Omental fat pad (tissue), 4 donors: Measurements from ENCODE around the gene ARHGAP42. TPM values are rescaled to one million over a fixed set of nuclear protein-coding genes. Genes with fewer than 3 reads are reported as not detected.

Source experiments
- ATAC-seq: fragments of 150-250 bp; one replicate; pipeline ENCODE4 v1.9.1; 2016; ENCODE audit warnings: mild to moderate bottlenecking, moderate library complexity; ENCODE audit not compliant: low FRiP score
- DNase-seq: peaks from one replicate; pipeline ENCODE4 v3.0.0-alpha.2; 2019; ENCODE audit warnings: low spot score
- total RNA-seq, 4 donors: library from RNA; depleted of rRNA; stranded (reverse); fragments of >200 nt; gene quantifications; one replicate each; pipeline ENCODE4 v1.1.0, GENCODE V29; 2016
- TF ChIP-seq, protein P1 (sequence below), 3 donors: fragments of 450-650 bp; IDR thresholded peaks; one replicate each; pipeline ENCODE4 v1.5.1; 2016 to 2017; ENCODE audit warnings: antibody characterized with exemption in 3 of 3, mild to moderate bottlenecking in 3 of 3, moderate library complexity in 2 of 3

ARHGAP42 gene
- total RNA-seq, 4 donors from 2014 or later, result 9.6 to 47.4 (median 15.7) TPM

DNA sequence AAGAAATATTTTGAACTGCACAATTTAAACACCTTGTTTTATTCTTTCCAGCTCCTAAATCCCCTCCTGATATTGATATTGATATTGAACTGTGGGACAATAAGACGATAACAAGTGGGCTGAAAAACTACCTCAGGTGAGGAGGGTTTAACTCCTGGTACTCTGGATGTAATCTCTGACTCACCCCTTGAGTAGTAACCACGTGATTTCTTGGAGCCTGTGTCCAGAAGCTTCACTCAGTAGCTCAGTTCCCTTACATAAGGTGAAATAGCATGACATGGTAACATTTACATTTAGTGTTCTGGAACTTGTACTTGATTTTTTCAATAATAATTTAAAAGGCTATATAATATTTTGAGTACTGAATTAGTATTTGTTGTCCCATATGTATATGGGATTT lies 274.5 kb downstream of the ARHGAP42 start:
- TF ChIP-seq, protein P1, sequence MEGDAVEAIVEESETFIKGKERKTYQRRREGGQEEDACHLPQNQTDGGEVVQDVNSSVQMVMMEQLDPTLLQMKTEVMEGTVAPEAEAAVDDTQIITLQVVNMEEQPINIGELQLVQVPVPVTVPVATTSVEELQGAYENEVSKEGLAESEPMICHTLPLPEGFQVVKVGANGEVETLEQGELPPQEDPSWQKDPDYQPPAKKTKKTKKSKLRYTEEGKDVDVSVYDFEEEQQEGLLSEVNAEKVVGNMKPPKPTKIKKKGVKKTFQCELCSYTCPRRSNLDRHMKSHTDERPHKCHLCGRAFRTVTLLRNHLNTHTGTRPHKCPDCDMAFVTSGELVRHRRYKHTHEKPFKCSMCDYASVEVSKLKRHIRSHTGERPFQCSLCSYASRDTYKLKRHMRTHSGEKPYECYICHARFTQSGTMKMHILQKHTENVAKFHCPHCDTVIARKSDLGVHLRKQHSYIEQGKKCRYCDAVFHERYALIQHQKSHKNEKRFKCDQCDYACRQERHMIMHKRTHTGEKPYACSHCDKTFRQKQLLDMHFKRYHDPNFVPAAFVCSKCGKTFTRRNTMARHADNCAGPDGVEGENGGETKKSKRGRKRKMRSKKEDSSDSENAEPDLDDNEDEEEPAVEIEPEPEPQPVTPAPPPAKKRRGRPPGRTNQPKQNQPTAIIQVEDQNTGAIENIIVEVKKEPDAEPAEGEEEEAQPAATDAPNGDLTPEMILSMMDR (IDR thresholded peaks at IDR 0.05), result no peak
- ATAC-seq (no peak), DNase-seq (no peak)

DNA sequence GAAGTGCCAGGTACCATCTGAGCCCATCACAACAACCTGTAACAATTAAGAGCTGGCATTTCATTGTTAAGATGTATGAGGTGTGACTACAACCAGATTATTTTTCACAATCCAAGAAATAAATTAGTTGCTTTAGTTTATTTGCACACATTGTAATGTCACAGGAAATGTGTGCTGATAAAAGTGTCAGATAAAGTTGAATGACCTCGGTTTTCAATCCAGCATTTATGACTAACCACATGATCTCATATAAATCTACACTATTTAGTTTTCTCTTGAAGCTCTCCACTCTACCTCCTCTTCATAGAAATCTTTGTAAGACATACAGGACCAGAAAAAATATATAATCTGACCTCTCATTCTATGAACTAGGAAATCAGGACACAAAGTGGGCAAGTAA lies 276.3 kb downstream of the ARHGAP42 start:
- DNase-seq (no peak), ATAC-seq (no peak)
- TF ChIP-seq, protein P1 (IDR thresholded peaks at IDR 0.05), result no peak

DNA sequence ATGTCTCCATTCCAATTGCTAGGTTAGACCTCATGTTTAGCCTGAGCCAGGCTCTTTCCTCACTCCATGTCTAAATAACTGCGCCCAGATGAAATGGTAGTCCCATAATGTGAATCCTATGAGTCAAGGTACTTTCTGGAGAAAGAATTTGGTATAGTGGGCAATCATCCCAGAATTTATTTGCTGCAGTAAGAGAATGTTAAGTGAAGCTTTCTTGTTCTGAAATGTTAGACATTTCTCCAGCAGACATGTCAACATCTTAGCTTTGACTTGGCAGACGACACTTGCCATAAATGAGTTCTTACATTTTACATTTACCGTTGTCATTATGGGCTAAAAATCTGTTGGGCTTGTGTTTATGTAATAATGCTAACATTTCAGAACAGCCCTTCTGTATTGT lies 277.3 kb downstream of the ARHGAP42 start:
- TF ChIP-seq, protein P1 (IDR thresholded peaks at IDR 0.05), result no peak
- DNase-seq (no peak), ATAC-seq (no peak)

DNA sequence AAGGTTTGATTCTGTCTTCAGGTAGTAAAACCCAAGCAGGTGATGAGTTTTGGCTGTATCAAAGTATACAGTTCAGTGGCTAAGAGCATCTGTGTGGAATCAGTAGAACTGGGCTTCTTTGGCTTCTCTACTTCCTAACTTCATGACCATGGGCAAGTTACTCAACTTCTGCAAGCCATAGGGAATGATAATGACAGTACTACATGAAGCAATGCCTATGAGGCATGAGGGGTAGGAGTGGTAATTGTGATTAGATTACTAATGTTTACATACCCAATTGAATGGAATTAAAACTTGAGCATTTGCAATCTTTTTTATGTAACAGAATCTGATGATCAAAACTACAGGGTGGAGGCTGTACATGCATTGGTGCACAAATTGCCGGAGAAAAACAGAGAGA lies 278.3 kb downstream of the ARHGAP42 start:
- DNase-seq (no peak), ATAC-seq (no peak)
- TF ChIP-seq, protein P1 (IDR thresholded peaks at IDR 0.05), result no peak

DNA sequence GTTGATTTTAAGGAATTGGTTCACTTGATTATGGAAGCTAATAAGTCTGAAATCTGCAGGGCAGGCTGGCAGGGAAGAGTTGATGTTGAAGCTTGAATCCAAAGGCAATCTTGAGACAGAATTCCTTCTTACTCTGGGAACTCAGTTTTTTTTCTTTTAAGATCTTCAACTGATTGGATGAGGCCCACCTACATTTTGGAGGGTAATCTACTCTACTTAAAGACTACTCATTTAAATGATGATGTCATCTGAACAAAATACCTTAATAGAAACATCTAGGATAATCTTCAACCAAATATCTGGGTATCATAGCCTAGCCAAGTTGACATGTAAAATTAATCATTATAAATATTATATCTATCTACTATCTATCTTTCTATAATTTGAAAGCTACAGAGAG lies 279.3 kb downstream of the ARHGAP42 start:
- no peak for DNase-seq
- ATAC-seq, result no peak
- TF ChIP-seq, protein P1 (IDR thresholded peaks at IDR 0.05), result no peak

DNA sequence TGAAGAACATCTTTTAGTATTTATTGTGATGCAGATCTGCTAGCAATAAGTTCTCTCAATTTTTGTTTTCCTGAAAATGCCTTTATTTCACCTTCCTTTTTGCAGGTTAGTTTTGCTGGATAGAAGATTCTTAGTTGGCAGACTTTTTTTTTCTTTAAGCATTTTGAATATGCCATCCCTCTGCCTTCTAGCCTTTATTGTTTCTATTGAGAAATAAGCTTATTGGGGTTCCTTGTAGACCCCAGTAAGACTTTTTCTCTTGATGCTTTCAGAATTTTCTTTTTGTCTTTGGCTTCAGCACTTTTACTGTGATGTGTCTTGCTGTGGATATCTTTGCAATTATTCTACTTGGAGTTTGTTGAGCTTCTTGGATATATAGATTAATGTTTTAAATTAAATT lies 281.9 kb downstream of the ARHGAP42 start:
- DNase-seq (no peak), ATAC-seq (no peak)
- TF ChIP-seq, protein P1 (IDR thresholded peaks at IDR 0.05), result no peak

DNA sequence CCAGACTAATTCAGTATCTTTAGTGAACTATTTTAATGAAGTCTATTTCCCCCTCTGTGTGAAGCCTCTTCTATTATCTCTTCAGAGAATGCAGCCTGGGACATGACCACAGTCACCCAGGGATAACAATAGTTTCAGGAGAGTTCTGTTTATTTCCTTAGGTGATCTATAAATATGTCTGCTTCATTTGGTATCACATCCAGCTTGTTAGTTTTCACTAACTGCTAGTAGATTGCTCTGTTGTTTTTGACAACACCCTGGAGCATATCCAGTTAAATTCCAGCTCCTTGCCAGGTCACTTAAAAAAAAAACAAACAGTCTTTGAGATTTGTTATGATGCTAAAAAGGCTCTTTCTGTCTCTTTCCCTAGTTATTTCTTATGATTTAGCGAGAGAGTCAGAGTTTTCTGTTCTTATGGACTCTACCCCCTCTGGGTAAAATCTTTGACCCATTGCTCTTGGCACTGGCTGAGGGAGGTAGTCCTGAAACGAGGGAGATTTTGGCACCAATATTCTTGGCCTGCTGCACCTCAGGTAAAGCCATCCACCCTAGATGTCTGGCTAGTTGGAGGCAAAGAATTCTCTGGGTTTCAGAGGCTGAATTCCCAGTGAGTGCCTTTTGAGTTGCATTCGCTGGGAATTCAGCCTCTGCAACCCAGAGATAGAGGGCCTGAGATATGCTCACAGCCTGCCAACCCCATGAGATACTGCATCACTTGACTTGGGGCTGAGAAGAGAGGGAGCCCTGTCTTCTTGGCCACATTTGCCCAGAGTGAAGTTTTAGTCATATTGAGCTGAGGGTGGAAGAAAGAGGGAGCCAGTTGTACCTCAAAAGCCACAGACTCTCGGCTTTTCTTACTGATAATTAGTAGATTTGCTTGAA lies 283.4 kb downstream of the ARHGAP42 start:
- TF ChIP-seq, protein P1 (IDR thresholded peaks at IDR 0.05), result no peak
- ATAC-seq, result no peak

More for the DNA sequence above, 283.4 kb downstream of the ARHGAP42 start:
- DNase-seq, result no peak
